ENCODE results near the gene CD81.

Gene CD81

DNA sequence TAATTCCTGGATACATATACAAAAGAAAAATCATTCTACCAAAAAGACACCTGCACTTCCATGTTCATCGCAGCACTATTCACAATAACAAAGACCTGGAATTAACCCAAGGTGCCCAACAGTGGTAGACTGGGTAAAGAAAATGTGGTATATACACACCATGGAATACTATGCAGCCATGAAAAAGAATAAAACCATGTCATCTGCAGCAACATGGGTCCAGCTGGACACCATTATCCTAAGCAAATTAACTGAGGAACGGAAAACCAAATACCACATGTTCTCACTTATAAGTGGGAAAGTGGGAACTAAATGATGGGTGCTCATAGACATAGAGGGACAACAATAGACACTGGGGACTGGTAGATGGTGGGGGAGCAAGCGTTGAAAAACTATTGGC, 62.7 kb downstream of the CD81 start:
- no peaks in the 10 kb centered on the region for H3K36me3 ChIP-seq (ENCODE audit: insufficient read depth, low read length)
- no peak for TF ChIP-seq EZH2phosphoT487 (IDR thresholded peaks at IDR 0.05; ENCODE audit: borderline replicate concordance)
- no peak for TF ChIP-seq CTCF (conservative IDR thresholded peaks at IDR 0.05; ENCODE audit: low read length)
- H3F3A ChIP-seq (ENCODE audit: low read depth), result no peaks in the 10 kb centered on the region
- no peaks in the 10 kb centered on the region for H3K4me1 ChIP-seq (ENCODE audit: insufficient read depth, low read length, poor library complexity, severe bottlenecking)
- H3K27me3 ChIP-seq (ENCODE audit: insufficient read depth, low read length, poor library complexity, severe bottlenecking), result no peaks in the 10 kb centered on the region
- no peaks in the 10 kb centered on the region for H3K9me2 ChIP-seq (replicated peaks; ENCODE audit: low read depth, low read length)
- H2AFZ ChIP-seq (ENCODE audit: low read length), result no peak overlapping the region
- no peaks in the 10 kb centered on the region for H3K9me3 ChIP-seq (ENCODE audit: insufficient read depth, low read depth, low read length)
- no peak overlapping the region for H3K4me3 ChIP-seq (ENCODE audit: low read length, poor library complexity, severe bottlenecking)
- no peak overlapping the region for H3K4me2 ChIP-seq (ENCODE audit: low read depth, low read length, poor library complexity, severe bottlenecking)
- H3K9ac ChIP-seq (ENCODE audit: low read depth, low read length, poor library complexity, severe bottlenecking), result no peak overlapping the region
- no peaks in the 10 kb centered on the region for H4K20me1 ChIP-seq (ENCODE audit: insufficient read depth, low read length, poor library complexity, severe bottlenecking)
- H3K79me2 ChIP-seq (ENCODE audit: insufficient read depth, low read length), result no peaks in the 10 kb centered on the region

- Histone ChIP-seq H3K79me2 (ENCODE audit: insufficient read depth, low read length) (no peaks in the 10 kb centered on the region), H3K9ac (ENCODE audit: low read depth, low read length, poor library complexity, severe bottlenecking) (no peak overlapping the region), H3K4me2 (ENCODE audit: low read depth, low read length, poor library complexity, severe bottlenecking) (no peak overlapping the region), H4K20me1 (ENCODE audit: insufficient read depth, low read length, poor library complexity, severe bottlenecking) (no peaks in the 10 kb centered on the region), H3K9me2 (replicated peaks; ENCODE audit: low read depth, low read length) (no peaks in the 10 kb centered on the region), H3F3A (ENCODE audit: low read depth) (no peaks in the 10 kb centered on the region), H2AFZ (ENCODE audit: low read length) (no peak overlapping the region), H3K9me3 (ENCODE audit: insufficient read depth, low read depth, low read length) (no peaks in the 10 kb centered on the region), H3K4me1 (ENCODE audit: insufficient read depth, low read length, poor library complexity, severe bottlenecking) (no peaks in the 10 kb centered on the region), H3K36me3 (ENCODE audit: insufficient read depth, low read length) (no peaks in the 10 kb centered on the region), H3K4me3 (ENCODE audit: low read length, poor library complexity, severe bottlenecking) (no peak overlapping the region), H3K27me3 (ENCODE audit: insufficient read depth, low read length, poor library complexity, severe bottlenecking) (no peaks in the 10 kb centered on the region)
- TF ChIP-seq CTCF (conservative IDR thresholded peaks at IDR 0.05; ENCODE audit: low read length), result no peak
These were observed 63.5 kb downstream of the CD81 start for GRCh38 chr11:2440646-2441045.

DNA sequence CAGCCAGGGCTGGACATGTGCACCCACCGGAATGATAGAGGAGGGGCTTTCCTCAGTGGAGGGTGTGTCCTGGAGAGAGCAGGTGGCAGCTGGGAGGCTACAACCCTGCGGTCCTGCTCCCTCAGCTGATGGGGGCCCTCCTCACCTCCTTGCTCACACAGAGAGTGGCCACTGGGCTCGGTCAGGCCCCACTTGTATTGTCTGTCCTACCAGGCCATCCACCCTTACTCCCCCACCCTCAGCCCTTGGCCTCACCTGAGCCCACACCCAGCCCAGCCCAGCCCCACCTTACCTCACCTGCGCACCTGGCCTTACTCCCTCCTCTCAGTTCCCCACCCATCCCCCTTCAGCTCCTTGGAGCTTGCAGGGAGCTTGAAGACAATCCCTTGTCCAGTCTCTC, 64.1 kb downstream of the CD81 start:
- Histone ChIP-seq H3K4me1 (ENCODE audit: insufficient read depth, low read length, poor library complexity, severe bottlenecking) (no peaks in the 10 kb centered on the region), H3K27me3 (ENCODE audit: insufficient read depth, low read length, poor library complexity, severe bottlenecking) (no peaks in the 10 kb centered on the region), H3K36me3 (ENCODE audit: insufficient read depth, low read length) (no peaks in the 10 kb centered on the region), H3F3A (ENCODE audit: low read depth) (no peaks in the 10 kb centered on the region), H3K4me2 (ENCODE audit: low read depth, low read length, poor library complexity, severe bottlenecking) (no peak overlapping the region), H3K4me3 (ENCODE audit: low read length, poor library complexity, severe bottlenecking) (no peak overlapping the region), H2AFZ (ENCODE audit: low read length) (no peak overlapping the region), H4K20me1 (ENCODE audit: insufficient read depth, low read length, poor library complexity, severe bottlenecking) (no peaks in the 10 kb centered on the region), H3K9me2 (replicated peaks; ENCODE audit: low read depth, low read length) (no peaks in the 10 kb centered on the region), H3K9me3 (ENCODE audit: insufficient read depth, low read depth, low read length) (no peaks in the 10 kb centered on the region), H3K79me2 (ENCODE audit: insufficient read depth, low read length) (no peaks in the 10 kb centered on the region), H3K9ac (ENCODE audit: low read depth, low read length, poor library complexity, severe bottlenecking) (no peak overlapping the region)
- TF ChIP-seq EZH2phosphoT487 (IDR thresholded peaks at IDR 0.05; ENCODE audit: borderline replicate concordance) (no peak), CTCF (conservative IDR thresholded peaks at IDR 0.05; ENCODE audit: low read length) (no peak)

Measured in Loucy (cell line).